Duodenal mucosa (tissue), 2 donors: Measurements from ENCODE around the gene FCHO2.

Experiments
- H3K27ac ChIP-seq: one replicate; pipeline ENCODE4 v1.7.0; 2013; ENCODE audit warnings: low read depth, low read length
- H3K27me3 ChIP-seq, 2 donors: one replicate each; pipeline ENCODE4 v1.7.0; 2013; ENCODE audit warnings: low read length in 2 of 2, control low read depth in 1 of 2; ENCODE audit not compliant: insufficient read depth in 2 of 2, control insufficient read depth in 1 of 2
- H3K36me3 ChIP-seq, 2 donors: one replicate each; pipeline ENCODE4 v1.7.0; 2013; ENCODE audit warnings: low read length in 2 of 2, control low read depth in 1 of 2; ENCODE audit not compliant: insufficient read depth in 2 of 2, control insufficient read depth in 1 of 2
- H3K4me1 ChIP-seq, 2 donors: one replicate each; pipeline ENCODE4 v1.7.0; 2013; ENCODE audit warnings: low read length in 2 of 2, control low read depth in 1 of 2; ENCODE audit not compliant: insufficient read depth in 2 of 2, control insufficient read depth in 1 of 2
- H3K4me3 ChIP-seq, 2 donors: one replicate each; pipeline ENCODE4 v1.7.0; 2013; ENCODE audit warnings: low read length in 2 of 2, low read depth in 1 of 2
- H3K9ac ChIP-seq, 2 donors: one replicate each; pipeline ENCODE4 v1.7.0; 2013; ENCODE audit warnings: low read length in 2 of 2, low read depth in 1 of 2
- H3K9me3 ChIP-seq, 2 donors: one replicate each; pipeline ENCODE4 v1.7.0; 2013; ENCODE audit warnings: low read length in 2 of 2, control low read depth in 1 of 2; ENCODE audit not compliant: control insufficient read depth in 1 of 2

Gene FCHO2

GRCh38 chr5:73027361-73027760 is 71.5 kb downstream of the FCHO2 start:
- no peaks in the 10 kb centered on the region for H3K4me1 ChIP-seq
- H3K9ac ChIP-seq, result no peak overlapping the region
- H3K27me3 ChIP-seq, result no peaks in the 10 kb centered on the region
- H3K9me3 ChIP-seq, result no peaks in the 10 kb centered on the region
- H3K36me3 ChIP-seq, result peaks cover 0 to 7% of the 10 kb centered on the region in 2 donors
- no peak overlapping the region for H3K27ac ChIP-seq
- no peak overlapping the region for H3K4me3 ChIP-seq

GRCh38 chr5:73027816-73028215 is 72.0 kb downstream of the FCHO2 start:
- Histone ChIP-seq H3K4me1 (no peaks in the 10 kb centered on the region), H3K9ac (no peak overlapping the region), H3K4me3 (no peak overlapping the region), H3K27me3 (no peaks in the 10 kb centered on the region), H3K36me3 (peaks cover 0 to 7% of the 10 kb centered on the region in 2 donors), H3K9me3 (no peaks in the 10 kb centered on the region), H3K27ac (no peak overlapping the region)

GRCh38 chr5:73028991-73029595 is 73.3 kb downstream of the FCHO2 start:
- Histone ChIP-seq H3K27me3 (no peaks in the 10 kb centered on the region), H3K9me3 (no peaks in the 10 kb centered on the region), H3K4me3 (no peak overlapping the region), H3K27ac (no peak overlapping the region), H3K9ac (no peak overlapping the region), H3K4me1 (no peaks in the 10 kb centered on the region), H3K36me3 (peaks cover 0 to 6% of the 10 kb centered on the region in 2 donors)

GRCh38 chr5:73030531-73030930 is 74.7 kb downstream of the FCHO2 start:
- no peak overlapping the region for H3K9ac ChIP-seq
- peaks cover 0 to 12% of the 10 kb centered on the region in 2 donors for H3K36me3 ChIP-seq
- H3K9me3 ChIP-seq, result no peaks in the 10 kb centered on the region
- no peak overlapping the region for H3K27ac ChIP-seq
- no peaks in the 10 kb centered on the region for H3K27me3 ChIP-seq
- H3K4me3 ChIP-seq, result no peak overlapping the region
- H3K4me1 ChIP-seq, result no peaks in the 10 kb centered on the region

- Histone ChIP-seq H3K9me3 (no peaks in the 10 kb centered on the region), H3K27me3 (no peaks in the 10 kb centered on the region), H3K27ac (no peak overlapping the region), H3K4me3 (no peak overlapping the region), H3K9ac (no peak overlapping the region), H3K36me3 (peaks cover 0 to 12% of the 10 kb centered on the region in 2 donors), H3K4me1 (no peaks in the 10 kb centered on the region)
Observed at GRCh38 chr5:73030995-73031394, 75.2 kb downstream of the FCHO2 start.

GRCh38 chr5:73031839-73032238 is 76.0 kb downstream of the FCHO2 start:
- Histone ChIP-seq H3K9me3 (no peaks in the 10 kb centered on the region), H3K9ac (no peak overlapping the region), H3K4me3 (no peak overlapping the region), H3K36me3 (peaks cover 0 to 12% of the 10 kb centered on the region in 2 donors), H3K4me1 (no peaks in the 10 kb centered on the region), H3K27ac (no peak overlapping the region), H3K27me3 (no peaks in the 10 kb centered on the region)

GRCh38 chr5:73032635-73033034 is 76.8 kb downstream of the FCHO2 start:
- H3K9me3 ChIP-seq, result no peaks in the 10 kb centered on the region
- H3K36me3 ChIP-seq, result peaks cover 0 to 12% of the 10 kb centered on the region in 2 donors
- H3K27me3 ChIP-seq, result no peaks in the 10 kb centered on the region
- H3K27ac ChIP-seq, result no peak overlapping the region
- no peaks in the 10 kb centered on the region for H3K4me1 ChIP-seq
- H3K4me3 ChIP-seq, result no peak overlapping the region
- no peak overlapping the region for H3K9ac ChIP-seq

- no peak overlapping the region for H3K27ac ChIP-seq
- no peak overlapping the region for H3K4me3 ChIP-seq
- H3K4me1 ChIP-seq, result no peaks in the 10 kb centered on the region
- H3K9ac ChIP-seq, result no peak overlapping the region
- no peaks in the 10 kb centered on the region for H3K9me3 ChIP-seq
- no peaks in the 10 kb centered on the region for H3K27me3 ChIP-seq
- H3K36me3 ChIP-seq, result peaks cover 0 to 12% of the 10 kb centered on the region in 2 donors
Observed at GRCh38 chr5:73037545-73037944, 81.7 kb downstream of the FCHO2 start.

- Histone ChIP-seq H3K27me3 (no peaks in the 10 kb centered on the region), H3K9ac (no peak overlapping the region), H3K36me3 (peaks cover 0 to 16% of the 10 kb centered on the region in 2 donors), H3K9me3 (no peaks in the 10 kb centered on the region), H3K4me1 (no peaks in the 10 kb centered on the region), H3K27ac (no peak overlapping the region), H3K4me3 (no peak overlapping the region)
Observed at GRCh38 chr5:73039082-73039481, 83.2 kb downstream of the FCHO2 start.

- Histone ChIP-seq H3K27ac (no peak overlapping the region), H3K9me3 (no peaks in the 10 kb centered on the region), H3K36me3 (peaks cover 0 to 5% of the 10 kb centered on the region in 2 donors), H3K4me1 (no peaks in the 10 kb centered on the region), H3K4me3 (no peak overlapping the region), H3K27me3 (no peaks in the 10 kb centered on the region), H3K9ac (no peak overlapping the region)
Observed at GRCh38 chr5:73042993-73043392, 87.2 kb downstream of the FCHO2 start.

- no peak overlapping the region for H3K27ac ChIP-seq
- H3K9ac ChIP-seq, result no peak overlapping the region
- H3K4me1 ChIP-seq, result no peaks in the 10 kb centered on the region
- H3K9me3 ChIP-seq, result no peaks in the 10 kb centered on the region
- no peak overlapping the region for H3K4me3 ChIP-seq
- H3K27me3 ChIP-seq, result no peaks in the 10 kb centered on the region
- H3K36me3 ChIP-seq, result peaks cover 0 to 5% of the 10 kb centered on the region in 2 donors
Observed at GRCh38 chr5:73044546-73044945, 88.7 kb downstream of the FCHO2 start.
